NCI-H1105 treated with DMSO at 0.1 percent for 48 hours (cell line): ENCODE data around the gene ZNF423.

Source experiments
- DNase-seq: peaks from one replicate; lab custom pipeline; 2025; lab: John Stamatoyannopoulos, UW

ZNF423 gene

GRCh38 chr16:49640581-49640980, 215.3 kb downstream of the ZNF423 start:
- no peak for DNase-seq

DNA sequence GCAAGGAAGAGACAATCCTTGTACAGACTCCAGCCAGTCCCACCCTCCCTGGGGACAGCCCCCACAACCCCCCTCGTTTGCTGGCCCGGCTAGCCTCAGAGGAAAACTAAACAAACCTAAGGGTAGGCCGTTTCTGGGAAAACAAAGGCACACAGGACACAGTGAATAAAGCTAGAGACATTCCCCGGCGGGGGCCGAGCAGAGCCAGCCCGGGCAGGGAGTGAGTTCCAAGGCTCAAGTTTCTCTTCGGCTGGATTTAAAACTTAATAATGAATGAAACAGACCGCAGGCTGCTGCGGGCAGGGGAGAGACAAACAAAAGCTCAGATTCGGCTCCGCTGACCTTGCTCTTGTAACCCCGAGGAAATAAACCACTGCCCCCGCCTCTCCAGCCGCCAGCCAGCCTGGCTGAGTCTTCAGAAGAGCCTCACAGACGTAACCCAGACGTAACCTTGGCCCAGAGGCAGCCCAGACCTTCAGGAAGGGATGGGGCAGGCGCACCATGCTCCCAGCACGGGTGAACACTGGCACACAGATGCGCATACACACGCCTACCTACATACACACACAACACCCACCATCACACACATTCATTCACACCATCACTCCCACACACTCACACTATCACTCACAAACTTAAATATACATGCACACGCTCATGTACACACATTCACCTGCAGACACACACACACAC, 216.0 kb downstream of the ZNF423 start:
- DNase-seq, result no peak

GRCh38 chr16:49638673-49639610, 217.0 kb downstream of the ZNF423 start:
- DNase-seq, result no peak

GRCh38 chr16:49637933-49638672, 217.8 kb downstream of the ZNF423 start:
- DNase-seq, result no peak

GRCh38 chr16:49637511-49637910, 218.4 kb downstream of the ZNF423 start:
- no peak for DNase-seq

DNA sequence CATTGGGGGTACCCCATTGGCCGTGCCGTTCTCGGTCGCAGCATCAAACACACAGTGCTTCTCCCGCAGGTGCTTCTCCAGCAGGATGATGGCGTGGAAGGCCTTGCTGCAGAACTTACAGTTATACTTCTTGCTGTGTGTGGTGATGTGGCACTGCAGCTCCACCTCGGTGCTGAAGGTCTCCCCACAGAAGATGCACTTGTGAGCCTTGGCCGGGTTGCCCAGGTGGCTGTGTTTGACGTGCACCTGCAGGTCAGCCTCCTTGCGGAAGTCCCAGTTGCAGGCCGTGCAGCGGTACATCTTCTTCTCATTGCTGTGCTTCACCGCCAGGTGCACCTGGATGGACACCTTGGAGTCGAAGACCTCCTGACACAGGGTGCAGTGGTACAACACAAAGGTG, 219.3 kb downstream of the ZNF423 start:
- no peak for DNase-seq

DNA sequence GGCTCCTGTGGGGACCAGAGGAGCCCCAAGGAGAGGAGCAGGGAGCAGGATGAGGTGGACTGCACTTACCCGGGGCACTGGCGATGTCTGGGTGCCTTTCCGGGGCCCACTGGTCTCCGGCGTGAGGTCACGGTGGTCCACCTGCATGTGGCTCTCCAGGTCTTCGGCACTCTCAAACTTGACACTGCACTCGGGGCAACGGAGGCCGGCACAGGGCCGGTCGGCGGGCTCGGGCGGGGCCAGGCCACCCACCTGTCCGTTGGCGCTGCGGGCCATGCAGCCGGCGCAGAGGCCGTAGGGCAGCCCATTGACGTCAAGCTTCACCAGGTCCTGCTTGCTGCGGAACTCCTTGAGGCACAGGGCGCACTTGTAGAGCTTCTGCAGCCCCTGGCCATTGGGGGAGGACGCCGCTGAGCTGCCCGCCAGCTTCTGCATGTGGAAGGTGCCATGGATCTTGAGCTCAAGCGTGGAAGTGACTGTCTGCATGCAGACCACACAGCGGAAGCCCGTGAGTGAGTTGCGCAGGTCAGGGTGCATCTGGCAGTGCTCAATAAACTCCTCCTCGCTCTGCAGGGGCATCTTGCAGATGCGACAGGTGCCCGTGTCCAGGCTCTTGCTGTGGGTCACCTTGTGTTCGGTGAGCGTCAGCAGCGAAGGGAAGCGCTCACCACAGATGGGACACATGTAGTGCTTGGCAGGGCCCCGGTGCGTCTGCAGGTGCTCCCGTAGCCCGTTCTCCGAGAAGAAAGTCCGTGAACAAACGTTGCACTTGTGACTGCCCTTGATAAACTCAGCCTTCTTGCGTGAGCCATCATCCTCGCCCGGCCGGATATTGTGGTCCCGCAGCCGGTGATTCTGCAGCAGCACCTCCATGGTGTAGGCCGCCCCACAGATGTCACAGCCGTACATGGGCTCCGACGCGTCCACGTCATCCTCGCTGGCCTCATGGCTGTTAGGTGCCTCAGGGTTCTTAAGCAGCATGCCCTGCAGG, 220.0 kb downstream of the ZNF423 start:
- DNase-seq, result no peak

DNA sequence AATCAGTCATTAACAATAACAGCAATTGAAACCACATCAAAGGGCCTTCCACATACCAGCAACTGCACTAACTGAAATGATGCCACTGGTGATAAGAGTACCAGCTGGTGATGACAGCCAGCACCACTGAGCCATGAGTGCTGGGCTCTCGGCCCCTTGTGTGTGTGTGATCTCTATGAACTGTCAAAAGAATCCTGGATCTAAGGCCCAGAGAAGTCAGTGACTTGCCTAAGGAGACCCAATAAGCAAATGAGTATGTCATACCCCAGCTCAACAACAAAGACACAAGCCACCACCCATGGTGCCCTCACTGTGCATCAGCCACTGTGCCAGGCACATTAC, 220.9 kb downstream of the ZNF423 start:
- DNase-seq, result no peak

- no peak for DNase-seq
These were observed 221.5 kb downstream of the ZNF423 start for GRCh38 chr16:49634235-49635008.

GRCh38 chr16:49632795-49633184, 223.1 kb downstream of the ZNF423 start:
- DNase-seq, result no peak

GRCh38 chr16:49632086-49632794, 223.7 kb downstream of the ZNF423 start:
- DNase-seq, result no peak

DNA sequence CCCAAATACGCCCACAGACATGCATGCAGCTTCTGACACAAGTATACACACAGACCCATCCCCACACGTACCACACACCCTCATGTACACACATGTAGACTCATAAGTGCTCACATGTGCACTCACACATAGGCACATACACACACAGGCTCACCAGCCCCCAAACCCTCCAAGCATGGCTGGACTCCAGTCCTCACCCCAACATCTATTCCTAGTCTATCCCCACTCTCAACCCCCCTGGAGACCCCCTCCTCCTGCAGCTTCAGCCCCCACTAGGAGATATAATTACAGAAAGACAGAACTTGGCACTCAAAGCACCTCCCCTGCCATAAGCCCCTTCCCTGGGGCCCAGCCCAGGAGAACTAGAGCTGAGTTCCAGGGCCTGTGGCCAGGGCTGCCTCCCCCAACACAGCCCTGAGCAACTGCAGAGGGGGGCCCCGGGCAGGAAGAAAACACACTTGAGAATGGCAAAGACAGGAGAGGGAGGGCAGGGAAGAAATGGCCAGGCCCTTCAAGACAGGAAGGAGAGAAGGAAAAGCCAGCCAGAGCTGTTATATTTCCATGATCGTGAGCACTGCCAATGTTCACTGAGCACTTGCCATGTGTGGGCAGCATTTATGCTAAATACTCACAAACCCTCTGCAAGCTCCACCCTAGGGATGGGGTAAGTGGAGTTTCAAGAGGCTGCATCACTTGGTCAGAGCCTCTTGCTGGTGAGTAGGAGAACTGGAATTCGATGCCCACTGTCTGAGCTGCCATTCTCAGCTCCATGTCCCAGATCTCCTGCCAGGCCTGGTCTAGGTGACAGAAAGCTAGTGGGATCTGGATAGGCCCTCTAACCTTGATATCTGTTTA, 224.5 kb downstream of the ZNF423 start:
- no peak for DNase-seq

DNA sequence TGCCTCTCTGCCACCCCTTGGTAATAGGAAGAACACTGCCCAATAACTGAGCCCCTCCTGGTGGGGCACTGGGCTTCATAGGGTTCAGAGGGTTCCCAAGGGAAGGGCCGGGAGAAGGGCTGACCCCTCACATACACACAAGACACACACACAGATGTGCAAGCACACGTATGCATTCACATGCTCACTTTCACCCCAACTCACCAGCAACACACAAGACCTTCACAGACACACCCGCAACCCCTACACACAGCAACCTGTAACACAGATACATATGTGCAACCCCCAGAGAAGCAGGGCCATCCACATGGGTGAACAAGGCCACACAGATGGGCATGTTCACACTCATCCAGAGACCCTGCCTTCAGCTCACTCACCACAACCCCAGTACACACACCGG, 225.1 kb downstream of the ZNF423 start:
- no peak for DNase-seq

GRCh38 chr16:49629851-49630250, 226.1 kb downstream of the ZNF423 start:
- no peak for DNase-seq

DNA sequence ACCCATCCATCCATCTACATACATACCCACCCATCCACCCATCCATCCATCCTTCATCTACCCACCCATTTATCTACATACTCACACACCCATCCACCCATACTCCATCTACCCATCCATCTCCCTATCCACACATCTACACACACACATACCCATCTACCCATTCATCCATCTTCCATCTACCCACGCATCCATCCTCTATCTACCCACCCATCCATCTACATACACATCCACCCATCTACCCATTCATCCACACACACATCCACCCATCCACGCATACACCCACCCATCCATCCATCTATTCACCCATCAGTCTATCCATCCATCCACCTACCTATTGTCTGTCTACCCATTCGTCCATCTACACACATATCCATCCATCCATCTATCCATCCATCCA, 227.8 kb downstream of the ZNF423 start:
- DNase-seq, result no peak

- no peak for DNase-seq
These were observed 230.4 kb downstream of the ZNF423 start for GRCh38 chr16:49625311-49626065.

DNA sequence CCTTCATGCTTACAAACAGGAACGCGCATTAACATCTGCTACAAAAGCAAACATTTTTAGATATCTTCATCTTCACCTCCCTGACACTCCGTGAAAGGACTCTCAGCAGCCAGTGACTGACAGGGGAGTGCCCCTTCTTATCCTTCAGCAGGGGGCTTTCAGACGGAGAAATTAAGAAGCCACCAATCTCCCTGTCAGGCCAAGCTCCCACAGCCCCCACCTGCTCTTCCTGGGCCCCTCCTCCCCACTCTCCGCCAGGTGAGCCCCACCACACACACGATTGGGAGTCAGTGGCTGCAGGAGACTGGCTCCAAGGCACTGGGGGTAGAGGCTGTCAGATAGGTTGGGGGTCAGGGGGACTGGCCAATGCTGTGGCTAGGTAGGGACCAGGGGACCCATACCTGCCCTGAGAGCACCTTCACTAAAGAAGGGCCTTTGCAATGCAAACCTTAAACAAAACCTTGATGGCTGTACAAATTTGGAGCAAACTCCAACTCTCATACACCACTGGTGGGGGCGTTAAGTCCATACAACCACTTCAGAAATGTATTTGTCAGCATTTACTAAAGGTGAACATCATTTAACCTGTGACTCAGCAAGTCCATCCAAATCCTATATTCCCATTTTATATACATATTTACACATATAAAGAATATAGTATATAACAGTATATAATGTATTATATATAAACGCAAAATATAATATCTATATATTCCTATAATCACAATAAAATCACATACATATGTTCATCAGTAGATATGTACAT, 232.2 kb downstream of the ZNF423 start:
- DNase-seq, result no peak
